ENCODE measurements around the gene HAPLN3.

DNA sequence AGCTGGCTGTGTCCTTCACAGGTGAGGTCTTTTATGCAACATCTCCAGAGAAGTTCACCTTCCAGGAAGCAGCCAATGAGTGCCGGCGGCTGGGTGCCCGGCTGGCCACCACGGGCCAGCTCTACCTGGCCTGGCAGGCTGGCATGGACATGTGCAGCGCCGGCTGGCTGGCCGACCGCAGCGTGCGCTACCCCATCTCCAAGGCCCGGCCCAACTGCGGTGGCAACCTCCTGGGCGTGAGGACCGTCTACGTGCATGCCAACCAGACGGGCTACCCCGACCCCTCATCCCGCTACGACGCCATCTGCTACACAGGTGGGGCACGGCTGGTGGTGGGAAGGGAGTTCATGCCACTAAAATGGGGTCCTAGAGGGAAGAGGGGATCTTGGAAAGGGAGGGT, 52.0 kb downstream of the HAPLN3 start:
- TF ChIP-seq, protein P1, sequence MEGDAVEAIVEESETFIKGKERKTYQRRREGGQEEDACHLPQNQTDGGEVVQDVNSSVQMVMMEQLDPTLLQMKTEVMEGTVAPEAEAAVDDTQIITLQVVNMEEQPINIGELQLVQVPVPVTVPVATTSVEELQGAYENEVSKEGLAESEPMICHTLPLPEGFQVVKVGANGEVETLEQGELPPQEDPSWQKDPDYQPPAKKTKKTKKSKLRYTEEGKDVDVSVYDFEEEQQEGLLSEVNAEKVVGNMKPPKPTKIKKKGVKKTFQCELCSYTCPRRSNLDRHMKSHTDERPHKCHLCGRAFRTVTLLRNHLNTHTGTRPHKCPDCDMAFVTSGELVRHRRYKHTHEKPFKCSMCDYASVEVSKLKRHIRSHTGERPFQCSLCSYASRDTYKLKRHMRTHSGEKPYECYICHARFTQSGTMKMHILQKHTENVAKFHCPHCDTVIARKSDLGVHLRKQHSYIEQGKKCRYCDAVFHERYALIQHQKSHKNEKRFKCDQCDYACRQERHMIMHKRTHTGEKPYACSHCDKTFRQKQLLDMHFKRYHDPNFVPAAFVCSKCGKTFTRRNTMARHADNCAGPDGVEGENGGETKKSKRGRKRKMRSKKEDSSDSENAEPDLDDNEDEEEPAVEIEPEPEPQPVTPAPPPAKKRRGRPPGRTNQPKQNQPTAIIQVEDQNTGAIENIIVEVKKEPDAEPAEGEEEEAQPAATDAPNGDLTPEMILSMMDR (IDR thresholded peaks at IDR 0.05 in 8 of 11, conservative IDR thresholded peaks at IDR 0.05 in 3 of 11) = no peak
- no peak for TF ChIP-seq POLR2AphosphoS5 (IDR thresholded peaks at IDR 0.05)
